Activated CD8-positive, alpha-beta memory T cell treated with anti-CD3 and anti-CD28 coated beads for 1 hour (primary cell): Measurements from ENCODE around the gene SRD5A1.

ENCODE experiments used
- DNase-seq, 2 donors: peaks; one replicate each; pipeline ENCODE4 v3.0.0-alpha.2; 2020; ENCODE audit warnings: low read depth in 1 of 2; ENCODE audit errors: extremely low read depth in 1 of 2

SRD5A1 gene

DNA sequence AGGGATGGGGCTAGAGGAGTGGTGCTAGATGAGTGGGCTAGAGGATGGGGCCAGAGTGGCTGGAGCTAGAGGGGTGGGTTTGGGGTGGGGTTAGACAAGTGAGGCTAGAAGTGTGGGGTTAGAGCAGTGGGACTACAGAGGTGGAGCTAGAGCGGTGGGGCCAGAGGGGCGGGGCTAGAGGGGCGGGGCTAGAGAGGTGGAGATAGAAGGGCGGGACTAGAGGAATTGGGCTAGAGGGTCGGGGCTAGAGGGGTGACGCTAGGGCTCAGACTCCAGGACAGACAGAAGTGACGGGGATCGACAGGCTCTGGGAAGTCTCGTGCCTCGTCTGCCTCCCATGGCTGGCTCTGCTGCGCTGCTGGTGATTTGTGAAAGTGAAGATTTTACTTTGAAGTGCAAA, 49.0 kb downstream of the SRD5A1 start:
- no peak for DNase-seq

DNA sequence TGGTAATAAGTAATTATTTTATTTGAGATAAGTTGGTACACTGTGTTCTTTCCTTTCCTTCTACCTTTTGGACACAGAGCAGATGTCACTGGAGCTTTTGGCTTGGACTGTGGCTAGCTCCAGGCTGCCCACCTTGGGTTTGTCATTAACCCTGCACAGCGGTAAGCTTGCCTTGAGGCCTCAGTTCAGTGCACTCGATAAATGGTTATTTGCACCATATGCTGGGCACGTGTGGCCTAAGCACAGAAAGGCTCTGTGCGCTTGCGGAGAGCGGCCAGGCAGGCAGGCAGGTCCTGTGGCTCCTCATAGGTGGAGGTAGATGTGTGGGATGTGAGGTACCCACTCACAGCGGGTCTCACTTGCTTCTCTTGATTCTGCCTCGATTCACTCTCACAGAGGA, 50.0 kb downstream of the SRD5A1 start:
- DNase-seq: no peak

DNA sequence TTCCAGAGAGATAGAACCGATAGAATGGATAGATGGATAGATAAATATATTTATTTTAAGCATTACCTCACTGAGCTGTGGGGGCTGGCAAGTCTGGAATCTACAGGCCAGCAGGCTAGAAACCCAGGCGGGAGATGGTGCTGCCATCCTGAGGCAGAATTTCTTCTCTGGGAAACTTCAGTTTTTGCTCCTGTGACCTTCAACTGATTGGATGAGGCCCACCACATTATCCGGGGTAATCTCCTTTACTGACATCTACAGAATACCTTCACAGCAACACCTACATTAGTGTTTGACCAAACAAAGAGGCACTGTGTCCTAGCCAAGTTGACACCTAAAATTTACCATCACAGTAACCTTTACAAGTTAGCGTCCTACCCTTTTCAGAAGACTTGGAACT, 50.8 kb downstream of the SRD5A1 start:
- no peak for DNase-seq

DNA sequence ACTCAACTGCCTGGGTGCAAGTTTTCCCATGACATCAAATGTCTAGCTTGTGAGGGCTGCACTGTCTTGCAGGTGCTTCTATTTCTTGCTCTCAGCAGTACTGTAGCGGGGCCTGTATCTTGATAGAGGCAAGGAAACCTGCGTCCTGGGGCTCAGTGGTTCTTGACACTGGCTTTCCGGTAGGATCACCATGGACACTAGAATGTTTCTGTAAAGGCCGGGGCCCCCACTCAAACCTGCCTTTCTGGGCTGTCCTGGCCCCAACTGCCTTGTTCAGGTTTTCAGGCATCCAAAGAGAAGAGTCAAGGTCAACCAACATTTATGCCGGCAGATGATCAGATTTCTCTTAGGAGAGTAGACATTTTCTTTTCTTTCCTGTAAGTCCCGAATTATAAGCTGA, 53.3 kb downstream of the SRD5A1 start:
- DNase-seq: no peak

DNA sequence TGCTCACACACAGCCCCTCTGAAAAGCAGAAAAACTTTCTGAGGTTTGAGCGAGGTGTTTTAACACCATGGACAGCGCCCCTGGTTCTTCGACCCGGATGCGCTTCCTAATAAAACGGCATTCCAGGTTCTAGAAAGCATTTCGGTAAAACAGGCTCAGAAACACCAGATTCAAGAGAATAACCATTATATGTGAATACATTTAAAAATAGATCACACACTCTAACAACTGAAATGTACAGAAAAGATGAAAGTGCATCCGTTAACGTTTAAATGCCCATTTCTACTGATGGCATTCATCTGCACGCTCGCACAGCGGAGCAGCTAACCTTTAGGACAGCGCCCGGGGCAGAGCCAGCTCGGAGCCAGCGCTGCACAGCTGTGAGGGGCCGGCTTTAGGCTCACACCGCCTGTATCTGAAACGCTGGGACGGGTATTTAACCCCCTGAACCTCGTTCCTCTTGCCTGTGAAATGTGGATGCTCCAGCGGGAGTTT, 53.7 kb downstream of the SRD5A1 start:
- no peak for DNase-seq

DNA sequence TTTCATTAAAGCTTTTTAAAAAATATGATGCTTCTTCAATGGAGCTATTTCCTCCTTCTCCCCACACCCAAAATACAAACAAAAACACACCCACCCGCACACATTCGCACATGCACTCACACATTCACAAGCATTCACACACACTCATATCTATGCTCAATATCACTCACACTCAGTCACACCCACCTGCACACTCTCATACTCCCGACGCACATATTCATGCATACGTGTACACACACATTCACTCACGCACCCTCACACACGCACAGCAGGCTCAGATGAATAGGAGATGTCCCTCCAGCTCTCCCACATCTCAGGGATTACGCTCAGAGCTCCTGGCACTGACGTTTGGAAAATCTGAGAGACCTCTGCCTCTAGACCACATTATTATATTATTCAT, 54.3 kb downstream of the SRD5A1 start:
- no peak for DNase-seq

DNA sequence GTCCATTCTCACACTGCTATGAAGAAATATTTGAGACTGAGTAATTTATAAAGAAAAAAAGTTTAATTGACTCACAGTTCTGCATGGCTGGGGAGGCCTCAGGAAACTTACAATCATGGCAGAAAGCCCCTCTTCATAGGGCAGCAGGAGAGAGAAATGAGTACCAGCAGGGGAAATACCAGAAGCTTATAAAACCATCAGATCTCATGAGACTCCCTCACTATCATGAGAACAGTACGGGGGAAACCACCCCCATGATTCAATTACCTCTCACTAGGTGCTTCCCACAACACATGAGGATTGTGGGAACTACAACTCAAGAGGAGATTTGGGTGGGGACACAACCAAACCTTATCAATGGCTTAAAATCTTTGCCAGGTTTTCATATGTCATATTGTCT, 59.7 kb downstream of the SRD5A1 start:
- DNase-seq: no peak

DNA sequence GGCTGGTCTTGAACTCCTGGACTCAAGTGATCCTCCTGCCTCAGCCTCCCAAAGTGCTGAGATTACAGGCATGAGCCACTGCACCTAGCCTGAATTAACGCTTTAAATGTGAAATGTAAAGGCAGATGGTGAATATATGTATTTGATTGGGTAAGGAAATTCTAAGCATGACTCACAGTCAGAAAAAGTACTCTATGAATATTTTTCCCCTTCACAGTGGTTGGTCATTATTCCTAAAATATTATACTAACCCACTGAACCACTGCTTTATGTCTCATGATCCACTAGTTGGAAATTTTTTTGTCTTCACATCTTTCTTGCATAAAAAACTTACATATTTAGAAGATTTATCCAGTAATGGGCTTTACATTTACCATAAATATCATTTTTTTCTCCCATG, 65.5 kb downstream of the SRD5A1 start:
- DNase-seq: no peak

DNA sequence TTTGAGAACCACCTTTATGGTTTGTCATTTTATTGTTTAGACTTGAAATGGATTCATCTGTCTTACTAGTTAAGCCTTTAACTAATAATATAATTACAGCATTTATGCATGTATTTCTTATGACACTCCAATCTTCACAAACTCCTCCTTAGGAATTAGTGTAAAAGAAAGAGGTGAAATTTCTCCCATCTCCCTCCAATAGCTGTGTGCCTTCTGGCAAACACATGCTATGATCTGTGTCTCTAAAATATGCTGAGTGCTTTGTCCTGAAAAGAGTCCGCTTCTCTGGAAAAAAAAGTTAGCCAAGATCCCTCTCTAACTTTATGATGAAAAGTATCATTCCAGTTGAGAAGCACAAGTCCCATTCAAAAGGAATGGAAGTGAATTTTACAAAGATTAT, 66.1 kb downstream of the SRD5A1 start:
- no peak for DNase-seq

DNA sequence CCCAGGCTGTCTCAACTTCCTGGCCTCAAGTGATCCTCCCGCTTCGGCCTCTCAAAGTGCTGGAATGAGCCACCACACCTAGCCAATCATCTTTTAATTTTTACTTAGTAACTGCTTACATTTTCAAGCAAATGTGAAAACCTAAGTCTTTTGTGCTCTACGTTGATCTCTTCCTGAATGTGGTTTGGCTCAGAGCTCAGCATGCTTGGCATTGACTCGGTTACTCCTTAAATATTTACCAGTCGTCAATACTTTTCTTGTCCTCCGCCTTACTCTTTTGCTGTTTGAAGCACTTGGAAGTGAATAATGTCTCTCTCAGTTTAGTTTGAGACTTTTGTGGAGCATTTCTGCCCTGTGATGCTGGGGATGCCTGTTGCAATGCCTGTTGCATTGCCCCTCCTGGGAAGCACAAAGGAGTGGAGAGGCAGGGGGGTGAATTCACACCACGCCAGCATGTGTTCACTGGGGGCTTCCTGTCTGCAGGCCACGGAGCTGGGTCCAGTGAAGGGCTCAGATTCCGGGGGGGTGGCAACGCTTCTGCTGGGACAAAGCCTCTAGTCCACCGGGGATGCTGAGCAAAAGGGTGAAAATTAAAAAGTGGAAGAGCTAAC, 66.9 kb downstream of the SRD5A1 start:
- DNase-seq: no peak

DNA sequence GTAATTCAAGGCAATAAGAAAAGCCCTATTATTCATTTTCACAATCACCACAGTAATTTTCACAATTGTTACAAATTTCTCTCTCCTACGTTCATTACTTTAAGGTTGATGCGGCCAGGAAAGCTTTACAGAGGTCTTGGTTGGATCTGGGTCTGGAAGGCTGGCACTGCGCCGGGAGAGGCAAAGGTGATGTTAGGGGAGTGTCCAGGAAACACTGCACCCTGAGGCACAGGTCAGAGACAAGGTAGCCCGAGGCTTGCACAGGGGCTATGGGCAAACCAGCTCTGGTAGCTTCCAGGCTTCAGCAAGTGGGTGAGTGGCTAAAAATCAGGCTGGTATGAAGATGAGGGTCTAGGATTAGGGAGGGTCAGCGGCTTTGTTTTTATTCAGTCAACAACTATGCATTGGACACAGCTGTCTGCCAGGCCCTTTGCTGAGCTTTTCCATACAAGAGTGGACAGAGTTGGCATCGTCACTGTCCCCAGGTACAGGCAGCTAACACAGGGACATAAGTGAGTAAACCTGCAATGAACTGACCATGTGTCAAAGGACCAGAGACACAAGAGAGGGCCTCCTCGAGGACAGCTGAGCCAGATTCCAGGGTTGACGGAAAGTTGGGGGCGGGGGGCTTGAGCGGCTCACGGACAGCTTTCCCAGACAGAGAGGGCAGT, 67.6 kb downstream of the SRD5A1 start:
- DNase-seq: no peak

DNA sequence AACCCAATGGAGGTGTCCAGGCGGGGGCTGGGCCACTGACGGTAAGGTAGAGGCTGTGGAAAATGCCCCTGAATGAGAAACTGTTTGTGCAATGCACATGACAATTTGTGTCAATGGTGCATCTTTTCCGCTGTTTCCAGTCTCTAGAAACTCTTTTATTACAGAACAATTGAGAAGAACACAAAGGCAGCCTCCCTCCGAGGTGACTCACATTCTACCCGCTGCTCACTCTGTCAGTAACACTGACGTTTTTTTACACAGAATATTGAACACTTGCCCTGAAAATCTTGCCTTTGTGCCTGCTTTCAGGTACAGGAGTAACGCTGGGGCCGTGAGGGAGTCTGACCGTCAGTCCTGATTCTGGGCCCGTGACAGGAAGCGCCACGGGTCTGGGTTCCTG, 68.3 kb downstream of the SRD5A1 start:
- no peak for DNase-seq

DNA sequence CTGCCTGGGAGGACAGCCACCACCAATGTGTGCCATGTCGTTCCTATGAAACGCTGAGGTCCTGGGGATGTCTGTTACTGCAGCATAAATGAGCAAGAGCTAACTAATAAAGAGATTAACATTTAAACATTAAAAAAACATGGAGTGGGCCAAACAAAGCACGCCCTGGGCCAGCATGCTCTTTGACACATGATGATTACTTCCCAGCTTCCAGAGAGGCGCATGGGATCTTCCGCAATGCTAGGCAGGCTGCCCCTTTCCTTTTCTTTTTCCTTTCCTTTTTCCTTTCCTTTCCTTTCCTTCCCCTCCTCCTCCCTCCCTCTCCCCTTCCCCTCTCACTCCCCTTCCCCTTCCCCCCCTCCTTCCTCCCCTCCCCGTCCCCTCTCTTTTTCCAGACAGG, 69.4 kb downstream of the SRD5A1 start:
- no peak for DNase-seq

DNA sequence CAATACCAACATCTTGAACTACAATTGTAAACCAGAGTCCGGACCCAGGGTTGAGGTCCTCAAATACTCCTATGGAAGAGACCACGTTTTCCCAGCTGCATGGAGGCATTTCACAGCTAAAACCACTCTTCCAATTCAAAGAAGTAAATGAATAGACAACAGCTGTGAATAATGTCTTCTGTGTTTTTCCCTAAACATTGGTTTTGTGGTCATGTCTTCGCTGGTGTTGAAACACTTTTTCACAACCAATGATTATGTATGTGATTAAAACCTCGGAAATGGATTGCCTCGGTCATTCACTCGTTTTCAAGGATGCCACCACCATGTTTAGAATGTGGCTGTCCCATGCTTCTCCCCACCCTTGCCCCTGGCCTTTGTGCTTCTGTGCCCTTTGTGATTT, 70.6 kb downstream of the SRD5A1 start:
- no peak for DNase-seq

DNA sequence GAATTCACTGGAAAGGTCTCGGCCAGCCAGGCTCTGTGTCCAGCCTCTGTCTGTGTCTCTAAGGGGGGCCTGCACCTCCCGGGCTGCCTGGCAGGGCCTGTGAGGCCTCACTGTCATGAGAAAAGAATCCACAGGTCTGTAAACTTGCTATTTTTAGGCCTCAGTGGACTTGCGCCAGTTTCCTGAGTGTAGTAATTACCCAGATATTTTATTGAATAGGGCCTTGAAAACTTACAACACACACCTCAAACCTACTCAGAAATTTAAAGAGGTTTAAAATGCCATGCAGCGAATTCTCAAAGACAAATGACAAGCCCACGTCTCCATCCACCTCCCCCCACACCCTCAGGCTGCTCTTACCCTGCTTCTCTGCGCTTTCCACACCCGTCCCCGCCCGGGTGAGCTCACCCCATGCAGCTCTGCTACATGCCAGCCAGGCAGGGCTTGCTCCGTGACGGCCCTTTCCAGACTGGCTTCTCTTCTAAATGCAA, 71.2 kb downstream of the SRD5A1 start:
- DNase-seq: no peak

DNA sequence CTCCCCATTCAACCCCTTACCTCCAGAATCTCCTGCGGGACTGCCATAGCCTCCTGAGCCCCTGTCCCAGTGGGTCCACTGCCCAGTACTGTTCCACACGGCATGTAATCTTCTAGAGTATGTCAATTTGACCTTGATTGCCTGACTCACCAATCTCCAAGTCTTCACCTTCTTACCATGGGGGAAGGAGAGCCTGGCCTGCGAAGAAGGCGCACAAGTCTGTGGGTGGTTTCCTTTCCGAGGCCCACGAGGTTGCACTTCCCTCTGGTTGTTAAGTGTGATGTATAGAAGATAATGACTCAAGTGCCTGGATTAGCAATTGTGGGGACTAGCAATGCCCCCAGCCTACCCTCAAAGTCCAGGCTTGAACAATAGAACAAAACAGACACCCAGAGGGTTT, 71.8 kb downstream of the SRD5A1 start:
- no peak for DNase-seq

DNA sequence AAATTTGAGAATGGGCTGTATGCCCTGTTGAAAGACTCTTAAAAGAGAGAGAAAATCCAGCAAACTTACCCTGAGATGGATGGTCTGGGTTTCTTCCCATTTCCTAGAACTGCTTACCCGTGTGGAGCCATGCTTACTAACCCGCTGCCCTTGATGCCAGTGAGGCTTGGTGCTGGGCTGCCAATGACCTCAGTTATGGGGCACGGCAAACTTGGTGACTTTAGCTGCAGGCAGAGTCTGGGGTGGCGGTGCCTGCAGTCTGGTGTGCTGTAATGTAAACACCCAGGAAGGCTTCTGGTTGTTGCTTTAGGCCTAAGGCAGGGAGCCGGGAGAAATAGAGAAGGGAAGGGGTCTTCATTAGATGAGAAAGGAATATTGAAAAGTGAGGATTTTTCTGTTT, 72.7 kb downstream of the SRD5A1 start:
- no peak for DNase-seq

DNA sequence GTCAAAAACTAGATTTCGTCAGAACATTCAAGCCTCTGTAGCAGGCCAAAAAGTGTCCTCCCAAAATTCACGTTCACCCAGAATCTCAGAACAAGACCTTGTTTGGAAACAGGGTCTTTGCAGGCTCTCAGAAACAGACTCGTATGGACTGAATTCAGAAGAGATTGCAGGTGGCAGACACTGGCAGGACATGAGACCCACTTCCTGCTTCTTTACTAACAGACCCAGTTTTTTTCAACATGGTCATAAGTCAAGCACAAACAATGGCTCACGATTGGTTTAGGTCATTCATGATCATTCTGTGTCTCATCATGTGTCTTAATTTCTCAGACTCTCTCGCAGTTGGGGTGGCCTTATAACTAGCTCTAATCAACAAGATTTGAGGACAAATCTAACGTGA, 74.6 kb downstream of the SRD5A1 start:
- no peak for DNase-seq

DNA sequence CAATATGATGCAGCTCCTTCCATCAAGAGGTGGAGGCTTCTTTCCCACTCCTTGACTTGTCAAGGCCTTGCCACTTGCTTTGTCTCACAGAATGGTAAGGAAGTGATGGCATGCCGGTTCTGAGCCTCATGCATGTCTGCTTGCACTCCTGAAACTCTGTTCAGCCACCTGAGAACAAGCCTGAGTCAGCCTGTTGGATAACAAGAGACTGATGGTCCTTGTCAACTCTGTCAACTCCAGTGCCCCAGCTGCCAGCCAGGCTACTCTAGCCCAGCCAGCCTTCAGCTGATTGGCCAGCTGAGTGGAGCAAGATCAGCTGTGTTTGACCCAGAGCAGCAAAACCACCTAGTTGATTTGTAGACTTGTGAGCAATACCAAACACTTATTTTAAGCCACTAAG, 75.6 kb downstream of the SRD5A1 start:
- DNase-seq: no peak

DNA sequence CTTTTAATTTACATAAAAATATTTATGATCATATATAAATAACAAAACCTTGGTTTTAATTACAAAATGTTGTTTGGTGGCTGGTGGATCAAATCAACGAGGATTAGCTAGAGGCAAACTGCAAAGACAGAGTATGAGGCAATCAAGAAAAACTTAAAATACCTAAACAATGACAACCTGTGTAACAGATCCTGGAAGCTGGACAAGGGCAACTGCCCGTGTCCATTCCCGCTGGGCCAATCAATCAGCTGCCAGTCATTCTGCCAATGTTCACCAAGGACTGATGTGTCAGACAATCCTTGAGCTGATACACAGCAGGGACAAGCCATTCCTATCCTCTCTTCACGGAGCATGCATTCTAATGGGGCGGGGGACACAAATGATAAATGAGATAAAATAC, 76.8 kb downstream of the SRD5A1 start:
- DNase-seq: no peak

DNA sequence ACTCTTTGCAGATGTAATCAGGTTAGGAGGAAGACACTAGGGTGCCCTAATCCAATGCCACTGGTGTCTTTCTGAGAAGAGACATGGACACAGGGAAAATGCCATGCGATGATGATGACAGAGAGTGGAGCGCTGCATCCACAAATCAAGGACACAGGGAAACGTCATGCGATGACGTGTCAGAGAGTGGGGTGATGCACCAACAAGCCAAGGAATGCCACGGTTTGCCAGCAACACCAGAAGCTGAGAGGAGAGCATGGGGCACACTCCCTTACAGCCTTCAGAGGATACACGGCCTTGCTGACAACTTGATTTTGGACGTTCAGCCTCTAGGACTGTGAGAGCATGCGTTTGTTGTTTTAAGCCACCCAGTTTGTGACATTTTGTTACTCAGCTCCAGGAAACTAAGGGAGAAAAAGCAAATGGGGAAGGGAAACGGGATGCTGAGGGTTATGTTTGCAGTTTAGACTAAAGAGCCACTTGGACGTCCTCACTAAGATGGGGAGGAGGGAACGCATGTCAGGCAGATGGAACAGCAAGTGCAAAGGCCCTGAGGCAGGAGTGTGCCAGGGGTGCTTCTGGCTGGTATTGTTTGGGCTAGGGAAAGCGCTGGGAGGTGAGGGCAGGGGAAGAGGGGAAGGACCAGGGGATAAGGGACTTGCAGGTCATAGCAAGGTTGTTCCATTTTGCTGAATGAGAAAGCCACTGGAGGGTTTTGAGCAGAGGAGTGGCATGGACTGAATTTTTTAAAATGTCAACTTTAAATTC, 77.5 kb downstream of the SRD5A1 start:
- no peak for DNase-seq
